Endothelial cell of umbilical vein (primary cell): ENCODE results near the gene MTTP. TPM values are rescaled to one million over a fixed set of nuclear protein-coding genes. Genes with fewer than 3 reads are reported as not detected.

ENCODE experiments used
- BruUV-seq: library from RNA; stranded (reverse); fragments of 400-500 nt; replicated peaks from 2 replicates; lab custom pipeline; 2021; lab: Mats Ljungman, UMichigan
- CTCF ChIA-PET: fragments of 300-600, 350-600 bp; sonication (Branson Sonifier 250); formaldehyde crosslinking; loops from one replicate; lab custom pipeline; 2021; ENCODE audit warnings: antibody characterized with exemption, inconsistent platforms; lab: Charles Lee
- POLR2A ChIA-PET: fragments of 300-600, 350-600 bp; sonication (Branson Sonifier 250); formaldehyde crosslinking; loops from one replicate; lab custom pipeline; 2021; ENCODE audit warnings: antibody characterized with exemption, inconsistent platforms; lab: Charles Lee
- DNase-seq: peaks from one replicate; pipeline ENCODE4 v3.0.0-alpha.2; 2011; ENCODE audit warnings: low read depth, low spot score
- FAIRE-seq: peaks from 2 replicates; lab custom pipeline; 2011; peaks lifted over from hg19 to GRCh38; lab: Jason Lieb, UNC
- H2AFZ ChIP-seq: 2 replicates; pipeline ENCODE4 v1.6.0; 2012; ENCODE audit warnings: low read depth, low read length, control low read depth, inconsistent platforms
- H3K27ac ChIP-seq: 2 replicates; pipeline ENCODE4 v1.5.1; 2011; ENCODE audit warnings: low read depth, mild to moderate bottlenecking, control low read depth, low read length, moderate library complexity; ENCODE audit not compliant: insufficient read depth
- H3K27me3 ChIP-seq, 2 experiments: 2 replicates each; pipeline versions ENCODE4 v1.6.0 to v1.6.1; 2011; ENCODE audit warnings: low read length in 2 of 2, mixed read lengths in 1 of 2; ENCODE audit not compliant: control insufficient read depth in 2 of 2, insufficient read depth in 2 of 2
- H3K36me3 ChIP-seq, 2 experiments: 2 replicates in 1 of 2; 3 replicates in 1 of 2; pipeline ENCODE4 v1.5.1; 2011; ENCODE audit warnings: low read length in 2 of 2, mild to moderate bottlenecking in 1 of 2, moderate library complexity in 1 of 2; ENCODE audit not compliant: control insufficient read depth in 2 of 2, insufficient read depth in 2 of 2; ENCODE audit errors: extremely low read depth in 1 of 2
- H3K4me1 ChIP-seq: 3 replicates; pipeline ENCODE4 v1.5.1; 2011; ENCODE audit warnings: mild to moderate bottlenecking, low read length; ENCODE audit not compliant: control insufficient read depth, insufficient read depth; ENCODE audit errors: extremely low read depth
- H3K4me2 ChIP-seq: 2 replicates; pipeline ENCODE4 v1.6.1; 2011; ENCODE audit warnings: low read length, control low read depth, mixed read lengths; ENCODE audit not compliant: insufficient read depth
- H3K4me3 ChIP-seq, 3 experiments: fragments of 200-600 bp in 1 of 3; sonication (generic), shearing (Covaris generic) in 1 of 3; replicated peaks in 1 of 3; 2 replicates each; pipeline ENCODE4 v1.5.1; 2011 to 2016; ENCODE audit warnings: control low read depth in 3 of 3, low read length in 3 of 3, mild to moderate bottlenecking in 2 of 3, inconsistent platforms in 1 of 3, low read depth in 1 of 3, moderate library complexity in 1 of 3; ENCODE audit not compliant: insufficient read depth in 1 of 3
- H3K79me2 ChIP-seq: 2 replicates; pipeline ENCODE4 v1.6.0; 2012; ENCODE audit warnings: low read length, inconsistent platforms; ENCODE audit not compliant: control insufficient read depth, insufficient read depth
- H3K9ac ChIP-seq: replicated peaks from 2 replicates; pipeline ENCODE3; 2011; ENCODE audit warnings: low read length, control low read depth; ENCODE audit not compliant: insufficient read depth; ENCODE audit errors: extremely low read depth
- H3K9me1 ChIP-seq: replicated peaks from 3 replicates; pipeline ENCODE4 v1.6.0; 2011; ENCODE audit warnings: mild to moderate bottlenecking, low read length; ENCODE audit not compliant: control insufficient read depth, insufficient read depth; ENCODE audit errors: extremely low read depth
- H3K9me3 ChIP-seq: replicated peaks from 2 replicates; pipeline ENCODE4 v1.5.1; 2012; ENCODE audit warnings: low read length, inconsistent platforms; ENCODE audit not compliant: control insufficient read depth, insufficient read depth
- H4K20me1 ChIP-seq: replicated peaks from 2 replicates; pipeline ENCODE3; 2011; ENCODE audit warnings: mild to moderate bottlenecking, low read length; ENCODE audit not compliant: control insufficient read depth, insufficient read depth; ENCODE audit errors: extremely low read depth
- CTCF ChIP-seq, 2 donors: IDR thresholded peaks; 1 replicate in 1 of 2; 2 replicates in 1 of 2; pipeline ENCODE4 v1.5.1; 2011; ENCODE audit warnings: low read length in 2 of 2, mild to moderate bottlenecking in 2 of 2, moderate library complexity in 2 of 2, control low read depth in 1 of 2, inconsistent platforms in 1 of 2, low read depth in 1 of 2; ENCODE audit not compliant: insufficient read depth in 1 of 2; ENCODE audit errors: extremely low read depth in 1 of 2
- EZH2 ChIP-seq: IDR thresholded peaks from 2 replicates; pipeline ENCODE4 v1.6.1; 2012; ENCODE audit warnings: borderline replicate concordance, low read depth, mild to moderate bottlenecking, moderate library complexity, low read length, inconsistent platforms; ENCODE audit not compliant: severe bottlenecking
- FOS ChIP-seq: IDR thresholded peaks from 2 replicates; pipeline ENCODE4 v1.6.1; 2011; ENCODE audit warnings: mild to moderate bottlenecking, low read length, moderate library complexity, borderline replicate concordance; ENCODE audit not compliant: insufficient read depth
- GATA2 ChIP-seq: IDR thresholded peaks from 2 replicates; pipeline ENCODE4 v1.7.0; 2011; ENCODE audit warnings: low read depth, mild to moderate bottlenecking, moderate library complexity, mixed read lengths, low read length; ENCODE audit not compliant: insufficient read length, insufficient read depth
- JUN ChIP-seq: IDR thresholded peaks from 2 replicates; pipeline ENCODE4 v1.6.1; 2011; ENCODE audit warnings: borderline replicate concordance, low read depth; ENCODE audit not compliant: insufficient read length, insufficient read depth
- MYC ChIP-seq: IDR thresholded peaks from one replicate; pipeline ENCODE4 v1.6.1; 2011; ENCODE audit warnings: mild to moderate bottlenecking, low read depth, low read length
- POLR2A ChIP-seq: IDR thresholded peaks from 2 replicates; pipeline ENCODE4 v1.6.1; 2012; ENCODE audit warnings: low read depth, mild to moderate bottlenecking, control low read depth, low read length
- POLR2AphosphoS5 ChIP-seq: IDR thresholded peaks from 2 replicates; pipeline ENCODE4 v1.6.1; 2012; ENCODE audit warnings: low read depth, mild to moderate bottlenecking, control low read depth, low read length, moderate library complexity; ENCODE audit not compliant: insufficient read depth
- dilution Hi-C: fragments of 300-500 bp; cut with MboI; formaldehyde crosslinking; loops from one replicate; pipeline ENCODE4 v1.15.0; 2019; ENCODE audit warnings: low sequenced_read_pairs; ENCODE audit not compliant: extremely low pct_ligation_motif_present
- intact Hi-C: fragments of 100-400 bp; cut with micrococcal nuclease; formaldehyde crosslinking; loops from one replicate; pipeline ENCODE4 v1.10.0; 2022
- polyA plus RNA-seq, 4 experiments: library from polyadenylated mRNA; depleted of rRNA in 3 of 4; stranded (reverse) in 3 of 4; unstranded in 1 of 4; fragments of >200 nt; gene quantifications; 2 replicates each; pipeline versions ENCODE4 v1.2.1 to v1.2.3, GENCODE V29; 2011 to 2012; ENCODE audit warnings: missing spikeins in 1 of 4
- total RNA-seq: library from RNA; stranded (reverse); gene quantifications from 2 replicates; pipeline ENCODE4 v1.2.3, GENCODE V29; 2021
- TF ChIP-seq, protein P1 (sequence below): IDR thresholded peaks from 2 replicates; pipeline ENCODE4 v1.6.1; 2011; ENCODE audit not compliant: insufficient read depth, insufficient read length

MTTP gene
- total and polyA plus RNA-seq, 2 donors (not counting 3 experiments of a cell fraction or from before 2014, with no cell fraction given) = not detected

DNA sequence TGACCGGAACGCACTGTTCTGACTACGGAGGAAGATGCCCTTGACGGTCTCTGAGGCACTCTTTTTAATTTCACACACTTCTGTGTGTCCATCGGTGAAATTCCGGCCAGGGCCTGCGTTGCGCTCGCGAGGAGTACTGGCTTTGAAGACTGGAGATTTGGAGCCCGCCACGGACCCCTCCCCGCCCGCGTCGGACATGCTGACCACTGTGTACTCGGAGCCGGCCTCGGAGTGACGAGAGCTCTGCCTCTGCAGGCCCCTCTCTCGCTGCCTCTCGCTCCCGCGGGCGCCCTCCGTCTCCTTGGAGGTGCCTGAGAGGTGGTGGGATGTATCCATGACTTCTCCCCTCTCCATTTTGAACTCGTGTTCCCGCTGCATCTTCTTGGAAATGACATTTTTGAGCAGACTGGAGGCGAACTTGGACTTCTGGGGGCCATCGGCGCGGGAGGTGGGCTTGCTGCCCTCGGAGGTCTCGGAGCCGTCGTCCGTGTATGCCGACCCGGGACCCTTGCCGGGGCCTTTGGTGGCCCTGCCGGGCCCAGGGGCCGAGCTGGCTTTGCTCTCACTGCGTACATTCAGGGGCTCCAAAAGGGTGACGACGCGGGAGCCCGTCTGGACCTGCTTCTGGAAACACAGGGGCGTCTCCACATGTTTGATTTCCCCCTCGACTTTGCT lies 77.3 kb downstream of the MTTP start:
- no peaks in the 10 kb centered on the region for H3K9me1 ChIP-seq
- ChIA-PET CTCF (no interaction called here), POLR2A (no interaction called here)
- intact Hi-C loops (no loop called here), dilution Hi-C loops (no loop called here)
- TF ChIP-seq FOS (no peak), CTCF (IDR thresholded peaks at IDR 0.05; ENCODE audit: extremely low read depth in 1 of 2, insufficient read depth in 1 of 2, low read depth in 1 of 2, low read length in 2 of 2) (no peak), POLR2AphosphoS5 (no peak), JUN (no peak), POLR2A (no peak), GATA2 (no peak), EZH2 (no peak), MYC (no peak)
- TF ChIP-seq, protein P1, sequence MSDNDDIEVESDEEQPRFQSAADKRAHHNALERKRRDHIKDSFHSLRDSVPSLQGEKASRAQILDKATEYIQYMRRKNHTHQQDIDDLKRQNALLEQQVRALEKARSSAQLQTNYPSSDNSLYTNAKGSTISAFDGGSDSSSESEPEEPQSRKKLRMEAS = no peak
- H3K27me3 ChIP-seq = no peaks in the 10 kb centered on the region
- H2AFZ ChIP-seq = no peak overlapping the region
- no peak overlapping the region for H3K9ac ChIP-seq
- no peaks in the 10 kb centered on the region for H3K9me3 ChIP-seq
- BruUV-seq = no TSS peak
- no peaks in the 10 kb centered on the region for H4K20me1 ChIP-seq
- H3K79me2 ChIP-seq = no peaks in the 10 kb centered on the region
- DNase-seq (no peak), FAIRE-seq (no peak)
- H3K4me2 ChIP-seq = no peak overlapping the region
- no peaks in the 10 kb centered on the region for H3K4me1 ChIP-seq
- H3K4me3 ChIP-seq = no peak overlapping the region
- no peaks in the 10 kb centered on the region for H3K36me3 ChIP-seq
- H3K27ac ChIP-seq = no peak overlapping the region
